Measurements from ENCODE around the gene ADAMTSL5. TPM values are rescaled to one million over a fixed set of nuclear protein-coding genes. Genes with fewer than 3 reads are reported as not detected.

The ADAMTSL5 gene
- total and polyA plus RNA-seq, 2 of the 13 experiments (the other 11 are each of a cell fraction or from before 2014, with no cell fraction given) = 0.60 to 2.7 TPM

DNA sequence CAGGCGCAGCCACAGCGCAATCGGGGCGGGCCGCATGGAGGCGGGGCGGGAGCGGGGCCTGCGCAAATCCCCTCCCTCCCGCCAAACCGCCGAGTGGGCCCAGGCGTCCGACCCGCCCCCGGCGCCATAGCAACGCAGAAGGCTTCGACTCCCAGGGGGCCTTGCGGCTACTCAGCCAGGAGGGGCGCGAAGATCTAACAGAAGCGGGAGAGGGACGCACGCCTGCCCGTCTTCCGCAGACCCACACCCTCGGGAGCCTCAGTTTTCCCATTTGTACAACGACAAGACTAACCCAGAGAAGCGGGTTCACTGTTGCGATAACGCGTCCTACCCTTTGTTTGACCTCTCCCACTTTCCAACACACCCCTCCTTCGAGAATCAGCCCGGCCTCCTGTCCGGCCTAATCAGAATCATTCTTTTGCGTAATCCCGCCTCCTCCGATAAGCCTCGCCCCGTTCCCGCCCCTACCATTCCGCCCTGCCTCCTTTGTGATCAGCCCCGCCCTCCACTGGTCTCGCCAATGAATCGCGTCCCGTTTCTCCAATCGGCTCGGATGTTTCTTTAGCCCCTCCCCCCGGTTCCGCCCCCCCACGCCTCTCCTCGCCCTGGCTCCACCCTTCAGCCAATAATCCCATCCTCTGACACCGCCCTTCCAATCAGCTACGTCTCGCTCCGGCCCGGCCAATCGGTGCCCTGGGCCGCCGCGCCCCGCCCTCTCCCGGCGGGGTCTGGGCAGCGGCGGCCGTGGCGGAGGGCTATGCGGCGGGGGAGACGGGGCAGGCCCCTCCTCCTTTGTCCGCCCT lies 22.3 kb downstream of the ADAMTSL5 start, which contains the start of gene PCSK4 (continued):
- peak; percentile 55; the same call in 1 of the 2 replicates for TF ChIP-seq HOXD1 (CRISPR knock-in tag; IDR thresholded peaks at IDR 0.05)
- no peak for TF ChIP-seq SATB2 (CRISPR knock-in tag; IDR thresholded peaks at IDR 0.05)
- no peak for TF ChIP-seq RBAK (CRISPR knock-in tag; IDR thresholded peaks at IDR 0.05)
- TF ChIP-seq NFIC (IDR thresholded peaks at IDR 0.05; ENCODE audit: low read length) = no peak
- no peak for TF ChIP-seq SP140L (CRISPR knock-in tag; IDR thresholded peaks at IDR 0.05; ENCODE audit: borderline replicate concordance)
- TF ChIP-seq, protein P1, sequence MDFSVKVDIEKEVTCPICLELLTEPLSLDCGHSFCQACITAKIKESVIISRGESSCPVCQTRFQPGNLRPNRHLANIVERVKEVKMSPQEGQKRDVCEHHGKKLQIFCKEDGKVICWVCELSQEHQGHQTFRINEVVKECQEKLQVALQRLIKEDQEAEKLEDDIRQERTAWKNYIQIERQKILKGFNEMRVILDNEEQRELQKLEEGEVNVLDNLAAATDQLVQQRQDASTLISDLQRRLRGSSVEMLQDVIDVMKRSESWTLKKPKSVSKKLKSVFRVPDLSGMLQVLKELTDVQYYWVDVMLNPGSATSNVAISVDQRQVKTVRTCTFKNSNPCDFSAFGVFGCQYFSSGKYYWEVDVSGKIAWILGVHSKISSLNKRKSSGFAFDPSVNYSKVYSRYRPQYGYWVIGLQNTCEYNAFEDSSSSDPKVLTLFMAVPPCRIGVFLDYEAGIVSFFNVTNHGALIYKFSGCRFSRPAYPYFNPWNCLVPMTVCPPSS (IDR thresholded peaks at IDR 0.05) = no peak
- no peak for TF ChIP-seq ZNF598 (CRISPR knock-in tag; IDR thresholded peaks at IDR 0.05; ENCODE audit: borderline replicate concordance)
- TF ChIP-seq, protein P2, sequence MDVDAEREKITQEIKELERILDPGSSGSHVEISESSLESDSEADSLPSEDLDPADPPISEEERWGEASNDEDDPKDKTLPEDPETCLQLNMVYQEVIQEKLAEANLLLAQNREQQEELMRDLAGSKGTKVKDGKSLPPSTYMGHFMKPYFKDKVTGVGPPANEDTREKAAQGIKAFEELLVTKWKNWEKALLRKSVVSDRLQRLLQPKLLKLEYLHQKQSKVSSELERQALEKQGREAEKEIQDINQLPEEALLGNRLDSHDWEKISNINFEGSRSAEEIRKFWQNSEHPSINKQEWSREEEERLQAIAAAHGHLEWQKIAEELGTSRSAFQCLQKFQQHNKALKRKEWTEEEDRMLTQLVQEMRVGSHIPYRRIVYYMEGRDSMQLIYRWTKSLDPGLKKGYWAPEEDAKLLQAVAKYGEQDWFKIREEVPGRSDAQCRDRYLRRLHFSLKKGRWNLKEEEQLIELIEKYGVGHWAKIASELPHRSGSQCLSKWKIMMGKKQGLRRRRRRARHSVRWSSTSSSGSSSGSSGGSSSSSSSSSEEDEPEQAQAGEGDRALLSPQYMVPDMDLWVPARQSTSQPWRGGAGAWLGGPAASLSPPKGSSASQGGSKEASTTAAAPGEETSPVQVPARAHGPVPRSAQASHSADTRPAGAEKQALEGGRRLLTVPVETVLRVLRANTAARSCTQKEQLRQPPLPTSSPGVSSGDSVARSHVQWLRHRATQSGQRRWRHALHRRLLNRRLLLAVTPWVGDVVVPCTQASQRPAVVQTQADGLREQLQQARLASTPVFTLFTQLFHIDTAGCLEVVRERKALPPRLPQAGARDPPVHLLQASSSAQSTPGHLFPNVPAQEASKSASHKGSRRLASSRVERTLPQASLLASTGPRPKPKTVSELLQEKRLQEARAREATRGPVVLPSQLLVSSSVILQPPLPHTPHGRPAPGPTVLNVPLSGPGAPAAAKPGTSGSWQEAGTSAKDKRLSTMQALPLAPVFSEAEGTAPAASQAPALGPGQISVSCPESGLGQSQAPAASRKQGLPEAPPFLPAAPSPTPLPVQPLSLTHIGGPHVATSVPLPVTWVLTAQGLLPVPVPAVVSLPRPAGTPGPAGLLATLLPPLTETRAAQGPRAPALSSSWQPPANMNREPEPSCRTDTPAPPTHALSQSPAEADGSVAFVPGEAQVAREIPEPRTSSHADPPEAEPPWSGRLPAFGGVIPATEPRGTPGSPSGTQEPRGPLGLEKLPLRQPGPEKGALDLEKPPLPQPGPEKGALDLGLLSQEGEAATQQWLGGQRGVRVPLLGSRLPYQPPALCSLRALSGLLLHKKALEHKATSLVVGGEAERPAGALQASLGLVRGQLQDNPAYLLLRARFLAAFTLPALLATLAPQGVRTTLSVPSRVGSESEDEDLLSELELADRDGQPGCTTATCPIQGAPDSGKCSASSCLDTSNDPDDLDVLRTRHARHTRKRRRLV (CRISPR knock-in tag; IDR thresholded peaks at IDR 0.05) = peak; percentile 87; the same call in 1 of the 2 replicates
- TF ChIP-seq ESRRA (CRISPR knock-in tag; IDR thresholded peaks at IDR 0.05; ENCODE audit: low read depth) = no peak; the same call in 1 of the 2 replicates
- no peak for TF ChIP-seq CCDC6 (CRISPR knock-in tag; IDR thresholded peaks at IDR 0.05)
- TF ChIP-seq, protein P3, sequence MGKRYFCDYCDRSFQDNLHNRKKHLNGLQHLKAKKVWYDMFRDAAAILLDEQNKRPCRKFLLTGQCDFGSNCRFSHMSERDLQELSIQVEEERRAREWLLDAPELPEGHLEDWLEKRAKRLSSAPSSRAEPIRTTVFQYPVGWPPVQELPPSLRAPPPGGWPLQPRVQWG (CRISPR knock-in tag; IDR thresholded peaks at IDR 0.05; ENCODE audit: borderline replicate concordance, low read depth) = no peak
- TF ChIP-seq ZNF788 (CRISPR knock-in tag; IDR thresholded peaks at IDR 0.05; ENCODE audit: borderline replicate concordance) = no peak
- no peak for TF ChIP-seq ZNF766 (CRISPR knock-in tag; IDR thresholded peaks at IDR 0.05; ENCODE audit: borderline replicate concordance)
- TF ChIP-seq, protein P4, sequence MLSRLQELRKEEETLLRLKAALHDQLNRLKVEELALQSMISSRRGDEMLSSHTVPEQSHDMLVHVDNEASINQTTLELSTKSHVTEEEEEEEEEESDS (CRISPR knock-in tag; IDR thresholded peaks at IDR 0.05; ENCODE audit: borderline replicate concordance) = 0 out of 2 replicates have a peak, but pooled peaks have one; percentile 74
- TF ChIP-seq NFYB (CRISPR knock-in tag; IDR thresholded peaks at IDR 0.05) = peak; percentile 80
- TF ChIP-seq ZNF256 (CRISPR knock-in tag; conservative IDR thresholded peaks at IDR 0.05) = no peak
- no peak for TF ChIP-seq SIX1 (CRISPR knock-in tag; IDR thresholded peaks at IDR 0.05; ENCODE audit: borderline replicate concordance)
- TF ChIP-seq ZNF296 (CRISPR knock-in tag; conservative IDR thresholded peaks at IDR 0.05) = no peak
- no peak for TF ChIP-seq GZF1 (CRISPR knock-in tag; IDR thresholded peaks at IDR 0.05)
- TF ChIP-seq HNF4A (CRISPR knock-in tag; IDR thresholded peaks at IDR 0.05) = no peak
- TF ChIP-seq U2AF2 (IDR thresholded peaks at IDR 0.05; ENCODE audit: low read depth, low read length) = peak; percentile 93

Data from HepG2 (cell line).